SK-N-SH treated with all-trans-retinoic acid at 6 μM for 48 hours (cell line): ENCODE data around the gene GLRX5.

ENCODE experiments used
- CSDC2 ChIP-seq: fragments of 250-450 bp; sonication (Bioruptor Pico); IDR thresholded peaks from 2 replicates; pipeline ENCODE4 v1.5.0; 2020; ENCODE audit warnings: mild to moderate bottlenecking, moderate library complexity
- OSR1 ChIP-seq: fragments of 250-450 bp; sonication (Bioruptor Pico); IDR thresholded peaks from 2 replicates; pipeline ENCODE4 v1.8.0; 2022; ENCODE audit warnings: moderate library complexity, mild to moderate bottlenecking, inconsistent platforms
- PATZ1 ChIP-seq: fragments of 250-450 bp; sonication (Bioruptor Pico); IDR thresholded peaks from 2 replicates; pipeline ENCODE4 v1.8.0; 2020; ENCODE audit warnings: mild to moderate bottlenecking, moderate library complexity, borderline replicate concordance
- TCF4 ChIP-seq: fragments of 250-450 bp; sonication (Bioruptor Pico); IDR thresholded peaks from 2 replicates; pipeline ENCODE4 v1.8.0; 2021; ENCODE audit warnings: mild to moderate bottlenecking, moderate library complexity, borderline replicate concordance
- ZFP3 ChIP-seq: fragments of 250-450 bp; sonication (Bioruptor Pico); IDR thresholded peaks from 2 replicates; pipeline ENCODE4 v1.5.0; 2020; ENCODE audit warnings: mild to moderate bottlenecking, moderate library complexity
- ZNF565 ChIP-seq: fragments of 450-650 bp; formaldehyde crosslinking; conservative IDR thresholded peaks from 2 replicates; pipeline ENCODE4 v1.5.0; 2020; ENCODE audit warnings: low read depth, mild to moderate bottlenecking, moderate library complexity

DNA sequence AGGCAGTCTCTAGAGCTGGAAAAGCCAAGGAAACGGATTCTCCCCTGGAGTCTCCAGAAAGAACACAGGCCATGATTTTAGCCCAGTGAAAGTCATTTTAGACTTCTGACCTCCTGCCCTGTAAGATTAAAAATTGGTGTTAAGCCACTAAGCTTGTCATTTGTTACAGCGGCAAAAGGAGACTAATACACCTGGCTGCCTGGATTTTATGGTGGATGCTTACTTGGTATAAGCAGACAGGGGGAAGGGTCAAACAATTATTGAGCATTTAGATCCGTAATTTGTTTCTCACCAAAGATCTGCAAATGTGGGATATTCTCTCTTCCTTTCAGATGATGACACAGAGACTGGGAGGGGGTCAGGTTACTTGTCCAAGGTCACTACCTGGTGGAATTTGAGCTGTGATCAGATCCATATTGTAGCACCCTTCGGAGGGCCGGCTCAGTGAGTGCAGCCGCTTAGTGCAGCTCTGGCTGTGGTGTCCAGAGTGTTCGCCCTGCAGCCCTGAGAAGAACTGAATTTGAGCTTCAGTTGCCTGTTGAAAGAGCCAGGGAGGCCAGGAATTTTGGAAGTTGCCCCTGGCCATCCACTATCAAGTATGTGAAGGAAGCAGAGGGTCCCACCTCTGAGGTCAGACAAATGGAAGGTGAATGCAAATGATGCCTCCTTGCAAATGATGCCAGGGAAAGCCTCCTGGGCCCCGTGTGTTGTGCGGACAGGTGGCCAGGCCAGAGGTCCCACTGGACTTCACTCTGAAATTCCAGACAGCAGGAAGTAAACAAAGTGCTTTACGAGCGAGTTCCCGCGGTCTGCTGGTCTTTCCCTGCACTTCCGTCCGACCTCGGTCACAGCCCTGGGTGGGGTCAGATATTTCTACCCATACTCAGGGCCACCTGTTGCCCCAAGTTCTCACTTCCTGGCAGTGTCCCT is 15.1 kb downstream of the GLRX5 start:
- TF ChIP-seq TCF4 (CRISPR knock-in tag) (no peak), ZNF565 (no peak), CSDC2 (CRISPR knock-in tag) (no peak), OSR1 (no peak), ZFP3 (CRISPR knock-in tag) (no peak), PATZ1 (CRISPR knock-in tag) (no peak)
